ENCODE results near the gene AFG1L.

AFG1L gene

DNA sequence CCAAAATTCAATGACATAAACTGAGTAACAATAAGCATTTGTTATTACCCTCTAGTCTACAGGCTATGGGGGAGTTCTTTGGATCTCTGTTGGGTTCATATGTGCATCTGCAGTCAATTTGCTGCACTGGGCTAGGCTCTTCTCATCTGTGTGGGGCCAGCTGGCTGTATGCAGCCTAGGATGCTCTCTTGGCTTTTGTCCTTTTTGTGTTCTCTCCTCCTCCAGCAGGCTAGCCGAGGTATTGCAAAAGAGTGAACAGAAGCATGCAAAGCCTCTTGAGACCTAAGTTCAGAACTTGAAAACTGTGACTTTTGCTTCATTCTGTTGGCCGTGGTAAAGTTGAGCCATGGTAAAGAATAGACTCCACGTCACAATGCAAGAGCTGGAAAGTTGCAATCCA, 203.0 kb downstream of the AFG1L start:
- H3K9ac ChIP-seq (ENCODE audit: low read length), result no peak overlapping the region
- no peaks in the 10 kb centered on the region for H3K27me3 ChIP-seq (ENCODE audit: control insufficient read depth in 1 of 2, insufficient read depth in 2 of 2, low read length in 2 of 2)
- no peak overlapping the region for H3K27ac ChIP-seq (ENCODE audit: low read depth, low read length)
- no peaks in the 10 kb centered on the region for H3K36me3 ChIP-seq (ENCODE audit: insufficient read depth, low read length)
- no peaks in the 10 kb centered on the region for H3K4me1 ChIP-seq (ENCODE audit: insufficient read depth, low read length)
- H3K4me3 ChIP-seq (ENCODE audit: low read depth in 1 of 2, low read length in 2 of 2), result no peak overlapping the region
- no peaks in the 10 kb centered on the region for H3K9me3 ChIP-seq (ENCODE audit: low read length)

GRCh38 chr6:108501559-108501958, 206.7 kb downstream of the AFG1L start:
- Histone ChIP-seq H3K9ac (ENCODE audit: low read length) (no peak overlapping the region), H3K4me3 (ENCODE audit: low read depth in 1 of 2, low read length in 2 of 2) (no peak overlapping the region), H3K4me1 (ENCODE audit: insufficient read depth, low read length) (no peaks in the 10 kb centered on the region), H3K9me3 (ENCODE audit: low read length) (no peaks in the 10 kb centered on the region), H3K27me3 (ENCODE audit: control insufficient read depth in 1 of 2, insufficient read depth in 2 of 2, low read length in 2 of 2) (no peaks in the 10 kb centered on the region), H3K27ac (ENCODE audit: low read depth, low read length) (no peak overlapping the region), H3K36me3 (ENCODE audit: insufficient read depth, low read length) (no peaks in the 10 kb centered on the region)

DNA sequence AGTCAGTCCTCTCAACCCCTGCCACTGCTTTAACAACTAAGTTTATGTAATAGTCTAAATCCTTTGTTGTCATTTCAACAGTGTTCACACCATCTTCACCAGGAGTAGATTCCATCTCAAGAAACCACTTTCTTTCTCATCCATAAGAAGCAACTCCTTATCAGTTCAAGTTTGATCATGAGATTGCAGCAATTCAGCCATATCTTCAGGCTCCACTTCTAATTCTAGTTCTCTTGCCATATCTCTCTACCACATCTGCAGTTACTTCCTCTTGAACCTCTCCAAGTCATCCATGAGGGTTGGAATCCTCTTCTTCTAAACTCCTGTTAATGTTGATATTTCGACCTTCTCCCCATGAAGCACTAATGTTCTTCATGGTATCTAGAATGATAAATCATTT, 208.0 kb downstream of the AFG1L start:
- Histone ChIP-seq H3K9me3 (ENCODE audit: low read length) (no peaks in the 10 kb centered on the region), H3K36me3 (ENCODE audit: insufficient read depth, low read length) (no peaks in the 10 kb centered on the region), H3K4me3 (ENCODE audit: low read depth in 1 of 2, low read length in 2 of 2) (no peak overlapping the region), H3K27ac (ENCODE audit: low read depth, low read length) (no peak overlapping the region), H3K9ac (ENCODE audit: low read length) (no peak overlapping the region), H3K27me3 (ENCODE audit: control insufficient read depth in 1 of 2, insufficient read depth in 2 of 2, low read length in 2 of 2) (no peaks in the 10 kb centered on the region), H3K4me1 (ENCODE audit: insufficient read depth, low read length) (no peaks in the 10 kb centered on the region)

DNA sequence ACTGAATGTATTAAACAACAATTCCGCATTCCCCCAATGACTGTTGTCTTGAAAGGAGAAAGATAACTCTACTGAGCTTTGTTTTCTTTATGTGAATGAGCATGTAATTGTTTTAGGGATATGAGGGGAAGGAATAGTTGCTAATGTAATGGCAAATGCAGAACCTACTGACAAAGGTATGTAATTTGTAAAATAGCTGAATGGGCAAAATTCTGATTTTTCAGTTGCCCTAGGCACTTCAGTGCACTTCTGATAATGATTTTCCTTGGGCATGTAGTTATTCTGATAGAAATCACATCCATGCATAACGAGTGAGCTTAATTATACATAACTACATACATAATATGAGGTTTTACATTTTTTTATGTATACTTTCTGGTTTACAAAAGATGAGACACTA, 212.5 kb downstream of the AFG1L start:
- Histone ChIP-seq H3K4me3 (ENCODE audit: low read depth in 1 of 2, low read length in 2 of 2) (no peak overlapping the region), H3K27me3 (ENCODE audit: control insufficient read depth in 1 of 2, insufficient read depth in 2 of 2, low read length in 2 of 2) (no peaks in the 10 kb centered on the region), H3K36me3 (ENCODE audit: insufficient read depth, low read length) (no peaks in the 10 kb centered on the region), H3K27ac (ENCODE audit: low read depth, low read length) (no peak overlapping the region), H3K4me1 (ENCODE audit: insufficient read depth, low read length) (no peaks in the 10 kb centered on the region), H3K9ac (ENCODE audit: low read length) (no peak overlapping the region), H3K9me3 (ENCODE audit: low read length) (no peaks in the 10 kb centered on the region)

DNA sequence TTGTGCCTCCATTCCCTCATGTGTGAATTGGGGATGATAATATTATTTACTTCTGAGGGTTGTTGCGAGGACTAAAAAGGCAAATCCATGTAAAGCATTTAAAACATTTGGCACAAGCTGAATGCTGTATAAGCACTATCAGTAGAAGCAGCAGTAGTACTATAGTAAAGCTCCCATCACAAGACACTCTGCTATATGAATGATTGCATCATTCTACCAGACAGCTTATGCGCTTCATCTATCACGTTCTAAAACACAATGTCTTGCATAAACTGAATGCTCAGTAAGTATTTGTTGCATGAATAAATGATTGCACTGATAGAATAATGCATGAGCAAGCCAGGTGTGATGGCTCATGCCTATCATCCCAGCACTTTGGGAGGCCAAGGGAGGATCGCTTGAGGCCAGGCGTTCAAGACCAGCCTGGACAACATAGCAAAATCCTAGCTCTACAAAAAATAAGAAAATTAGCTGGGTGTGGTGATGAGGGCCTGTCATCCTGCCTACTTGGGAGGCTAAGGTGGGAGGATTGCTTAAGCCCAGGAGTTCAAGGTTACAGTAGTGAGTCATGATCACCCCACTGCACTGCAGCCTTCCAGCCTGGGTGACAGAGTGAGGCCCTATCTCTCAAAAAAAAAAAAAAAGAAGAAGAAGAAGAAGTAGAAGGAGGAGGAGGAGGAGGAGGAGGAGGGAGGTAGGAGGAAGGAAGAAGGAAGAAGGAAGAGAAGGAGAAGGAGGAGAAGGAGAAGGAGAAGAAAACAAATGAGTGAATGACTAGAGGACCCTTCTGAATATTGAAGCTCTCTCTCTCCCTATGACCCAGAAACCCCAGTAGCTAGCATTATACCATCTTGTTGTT, 215.8 kb downstream of the AFG1L start:
- H3K9me3 ChIP-seq (ENCODE audit: low read length), result no peaks in the 10 kb centered on the region
- H3K27me3 ChIP-seq (ENCODE audit: control insufficient read depth in 1 of 2, insufficient read depth in 2 of 2, low read length in 2 of 2), result no peaks in the 10 kb centered on the region
- no peak overlapping the region for H3K9ac ChIP-seq (ENCODE audit: low read length)
- no peaks in the 10 kb centered on the region for H3K36me3 ChIP-seq (ENCODE audit: insufficient read depth, low read length)
- no peaks in the 10 kb centered on the region for H3K4me1 ChIP-seq (ENCODE audit: insufficient read depth, low read length)
- no peak overlapping the region for H3K4me3 ChIP-seq (ENCODE audit: low read depth in 1 of 2, low read length in 2 of 2)
- H3K27ac ChIP-seq (ENCODE audit: low read depth, low read length), result no peak overlapping the region

GRCh38 chr6:108518714-108519576, 224.1 kb downstream of the AFG1L start:
- H3K4me3 ChIP-seq (ENCODE audit: low read depth in 1 of 2, low read length in 2 of 2), result no peak overlapping the region
- no peaks in the 10 kb centered on the region for H3K27me3 ChIP-seq (ENCODE audit: control insufficient read depth in 1 of 2, insufficient read depth in 2 of 2, low read length in 2 of 2)
- H3K36me3 ChIP-seq (ENCODE audit: insufficient read depth, low read length), result no peaks in the 10 kb centered on the region

DNA sequence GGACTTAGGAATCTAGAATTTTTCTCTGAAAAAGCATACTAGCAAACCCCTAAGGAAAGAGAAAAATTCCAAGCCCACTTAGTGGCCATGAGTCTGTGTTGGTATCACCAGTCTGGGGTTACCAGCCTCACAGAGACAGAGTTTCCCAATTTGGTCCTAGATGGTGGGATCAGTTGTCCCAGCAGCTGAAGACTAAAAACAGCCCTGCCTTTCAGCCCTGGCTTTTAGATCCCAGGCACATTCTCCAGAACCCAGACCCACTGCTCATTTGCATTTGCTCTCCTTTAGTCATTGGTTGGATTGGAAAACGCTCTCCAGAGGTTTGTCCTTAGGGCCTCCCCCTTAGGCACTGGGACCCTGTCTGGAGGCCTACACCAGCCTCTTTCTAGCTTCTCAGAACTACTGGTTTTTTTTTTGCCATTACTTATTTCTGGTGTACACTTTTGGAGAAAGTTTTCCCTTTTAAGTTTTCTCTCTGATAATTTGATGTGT, 226.8 kb downstream of the AFG1L start:
- Histone ChIP-seq H3K4me1 (ENCODE audit: insufficient read depth, low read length) (no peaks in the 10 kb centered on the region), H3K27ac (ENCODE audit: low read depth, low read length) (no peak overlapping the region), H3K4me3 (ENCODE audit: low read depth in 1 of 2, low read length in 2 of 2) (no peak overlapping the region), H3K27me3 (ENCODE audit: control insufficient read depth in 1 of 2, insufficient read depth in 2 of 2, low read length in 2 of 2) (no peaks in the 10 kb centered on the region), H3K9ac (ENCODE audit: low read length) (no peak overlapping the region), H3K9me3 (ENCODE audit: low read length) (no peaks in the 10 kb centered on the region), H3K36me3 (ENCODE audit: insufficient read depth, low read length) (no peaks in the 10 kb centered on the region)

More at GRCh38 chr6:108518714-108519576, 224.1 kb downstream of the AFG1L start:
- Histone ChIP-seq H3K4me1 (ENCODE audit: insufficient read depth, low read length) (no peaks in the 10 kb centered on the region), H3K9ac (ENCODE audit: low read length) (no peak overlapping the region), H3K27ac (ENCODE audit: low read depth, low read length) (no peak overlapping the region), H3K9me3 (ENCODE audit: low read length) (no peaks in the 10 kb centered on the region)

DNA sequence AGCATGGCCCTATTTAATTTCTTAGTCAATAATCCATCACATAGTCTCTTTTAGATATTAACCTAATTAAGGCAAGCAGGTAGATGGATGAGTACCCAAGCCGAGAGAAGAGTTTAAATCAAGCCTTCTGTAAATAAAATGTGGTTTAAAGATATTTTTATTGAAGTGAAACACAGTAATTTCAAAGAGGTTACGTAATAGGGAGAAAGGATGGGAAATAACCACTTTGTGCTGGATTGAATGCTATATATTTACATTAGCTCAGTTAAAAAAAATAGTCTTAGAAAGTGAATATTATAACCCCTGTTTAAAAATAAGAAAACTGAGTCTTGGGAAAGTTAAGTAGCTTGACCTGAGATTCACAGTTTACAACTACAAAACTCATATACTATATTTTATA, 228.8 kb downstream of the AFG1L start:
- no peaks in the 10 kb centered on the region for H3K9me3 ChIP-seq (ENCODE audit: low read length)
- H3K9ac ChIP-seq (ENCODE audit: low read length), result no peak overlapping the region
- H3K27me3 ChIP-seq (ENCODE audit: control insufficient read depth in 1 of 2, insufficient read depth in 2 of 2, low read length in 2 of 2), result no peaks in the 10 kb centered on the region
- no peak overlapping the region for H3K4me3 ChIP-seq (ENCODE audit: low read depth in 1 of 2, low read length in 2 of 2)
- no peaks in the 10 kb centered on the region for H3K36me3 ChIP-seq (ENCODE audit: insufficient read depth, low read length)
- no peak overlapping the region for H3K27ac ChIP-seq (ENCODE audit: low read depth, low read length)
- no peaks in the 10 kb centered on the region for H3K4me1 ChIP-seq (ENCODE audit: insufficient read depth, low read length)

- Histone ChIP-seq H3K9me3 (ENCODE audit: low read length) (no peaks in the 10 kb centered on the region), H3K4me3 (ENCODE audit: low read depth in 1 of 2, low read length in 2 of 2) (no peak overlapping the region), H3K27ac (ENCODE audit: low read depth, low read length) (no peak overlapping the region), H3K27me3 (ENCODE audit: control insufficient read depth in 1 of 2, insufficient read depth in 2 of 2, low read length in 2 of 2) (no peaks in the 10 kb centered on the region), H3K36me3 (ENCODE audit: insufficient read depth, low read length) (no peaks in the 10 kb centered on the region), H3K9ac (ENCODE audit: low read length) (no peak overlapping the region), H3K4me1 (ENCODE audit: insufficient read depth, low read length) (no peaks in the 10 kb centered on the region)
Measured at GRCh38 chr6:108524528-108525248, 229.8 kb downstream of the AFG1L start.

DNA sequence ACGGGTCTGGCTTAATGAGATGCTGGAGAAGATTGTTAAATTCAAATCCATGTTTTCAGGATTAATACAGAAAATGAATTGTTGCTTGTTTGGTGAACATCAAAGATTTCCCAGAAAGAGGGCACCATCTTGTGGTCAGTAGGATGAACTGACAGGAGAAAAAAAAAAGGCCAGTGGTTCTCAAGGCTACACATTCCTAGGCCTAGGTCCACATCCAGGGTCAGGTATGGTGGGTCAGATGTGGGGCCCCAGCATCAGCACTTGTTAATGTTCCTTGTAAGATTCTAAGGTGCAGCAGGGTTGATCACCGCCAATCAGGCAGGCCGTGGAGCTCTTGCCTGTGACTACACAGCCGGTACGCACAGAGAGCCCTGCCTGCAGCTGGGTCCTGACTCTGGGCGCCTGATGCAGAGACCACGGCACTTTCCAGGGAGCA, 231.9 kb downstream of the AFG1L start:
- no peak overlapping the region for H3K27ac ChIP-seq (ENCODE audit: low read depth, low read length)
- H3K36me3 ChIP-seq (ENCODE audit: insufficient read depth, low read length), result no peaks in the 10 kb centered on the region
- H3K9me3 ChIP-seq (ENCODE audit: low read length), result no peaks in the 10 kb centered on the region
- H3K27me3 ChIP-seq (ENCODE audit: control insufficient read depth in 1 of 2, insufficient read depth in 2 of 2, low read length in 2 of 2), result no peaks in the 10 kb centered on the region
- no peaks in the 10 kb centered on the region for H3K4me1 ChIP-seq (ENCODE audit: insufficient read depth, low read length)
- H3K9ac ChIP-seq (ENCODE audit: low read length), result no peak overlapping the region
- no peak overlapping the region for H3K4me3 ChIP-seq (ENCODE audit: low read depth in 1 of 2, low read length in 2 of 2)

DNA sequence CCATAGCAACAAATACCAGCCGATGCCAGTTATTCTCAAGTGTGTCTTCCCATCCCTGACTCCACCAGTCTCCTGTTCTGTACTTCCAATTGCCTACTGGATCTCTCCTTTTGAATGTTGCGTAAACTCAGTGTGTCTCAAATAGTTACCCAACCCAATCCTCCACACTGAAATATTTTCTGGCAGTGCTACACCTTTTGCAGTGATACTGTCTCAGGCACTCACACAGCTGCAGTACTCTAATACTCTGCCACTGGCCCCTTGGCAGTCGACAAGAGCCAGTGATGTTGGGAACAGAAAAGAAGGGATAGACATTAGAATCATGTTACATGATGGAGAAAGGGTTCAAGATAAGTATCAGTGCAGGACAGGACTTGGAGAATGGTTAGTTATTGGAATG, 234.0 kb downstream of the AFG1L start:
- no peaks in the 10 kb centered on the region for H3K36me3 ChIP-seq (ENCODE audit: insufficient read depth, low read length)
- no peak overlapping the region for H3K27ac ChIP-seq (ENCODE audit: low read depth, low read length)
- H3K9ac ChIP-seq (ENCODE audit: low read length), result no peak overlapping the region
- H3K9me3 ChIP-seq (ENCODE audit: low read length), result no peaks in the 10 kb centered on the region
- no peak overlapping the region for H3K4me3 ChIP-seq (ENCODE audit: low read depth in 1 of 2, low read length in 2 of 2)
- H3K27me3 ChIP-seq (ENCODE audit: control insufficient read depth in 1 of 2, insufficient read depth in 2 of 2, low read length in 2 of 2), result no peaks in the 10 kb centered on the region
- no peaks in the 10 kb centered on the region for H3K4me1 ChIP-seq (ENCODE audit: insufficient read depth, low read length)

Data from muscle layer of colon (tissue), 2 donors.